Activated CD4-positive, alpha-beta T cell treated with anti-CD3 and anti-CD28 coated beads, Interleukin-2, amount 50 U/mL, for 48 hours (primary cell): ENCODE measurements around the gene SLC30A1.
"Not testable (repeated sequence)": the region's sequence is repeated elsewhere in the genome, so short reads cannot be mapped to it uniquely, and the experiment has no call there.

Source experiments
- DNase-seq, 2 experiments: peaks; one replicate each; pipeline ENCODE4 v3.0.0-alpha.2; 2020

SLC30A1 gene

DNA sequence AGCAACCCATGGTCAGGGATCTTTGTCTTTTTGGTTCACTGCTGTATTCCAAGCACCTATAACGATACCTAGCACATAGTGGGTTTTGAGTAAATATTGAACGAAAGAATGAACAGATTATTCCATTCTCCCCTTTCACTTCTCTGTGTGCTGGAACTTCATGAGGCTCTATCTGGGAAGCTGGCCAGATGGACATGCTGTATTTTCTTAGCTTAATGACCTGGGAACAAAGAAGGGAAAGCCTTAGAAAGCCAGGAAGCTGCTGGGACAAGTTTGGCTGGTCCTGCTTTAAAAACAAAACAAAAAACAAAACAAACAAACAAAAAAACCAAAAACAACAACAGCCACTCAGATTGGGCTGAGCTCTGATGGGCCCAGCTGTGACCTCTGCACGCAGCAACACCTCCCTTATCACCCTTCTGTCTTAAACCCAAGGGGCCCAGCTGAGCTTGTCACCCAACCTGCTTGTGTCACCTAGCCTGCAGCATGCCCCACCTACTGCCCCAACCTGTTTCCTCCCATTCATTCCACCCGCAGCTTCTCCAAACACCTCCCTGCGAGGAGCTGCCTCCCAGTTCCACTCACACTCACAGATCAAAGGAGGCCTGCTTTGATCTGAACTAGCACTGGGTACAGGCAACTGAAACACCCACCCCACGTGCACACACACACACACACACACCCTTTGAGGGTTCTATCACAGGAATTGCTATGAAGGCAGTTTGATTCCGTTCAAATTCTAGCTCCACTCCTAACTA, 37.1 kb downstream of the SLC30A1 start:
- DNase-seq = no peak

- DNase-seq = no peak
Observed at GRCh38 chr1:211541278-211541677, 37.7 kb downstream of the SLC30A1 start.

GRCh38 chr1:211540824-211541223, 38.1 kb downstream of the SLC30A1 start:
- DNase-seq = not testable (repeated sequence)

- DNase-seq = no peak
Observed at GRCh38 chr1:211538287-211538686, 40.7 kb downstream of the SLC30A1 start.

- DNase-seq = no peak
Observed at GRCh38 chr1:211537253-211537652, 41.7 kb downstream of the SLC30A1 start.

GRCh38 chr1:211536606-211537005, 42.4 kb downstream of the SLC30A1 start:
- no peak for DNase-seq

DNA sequence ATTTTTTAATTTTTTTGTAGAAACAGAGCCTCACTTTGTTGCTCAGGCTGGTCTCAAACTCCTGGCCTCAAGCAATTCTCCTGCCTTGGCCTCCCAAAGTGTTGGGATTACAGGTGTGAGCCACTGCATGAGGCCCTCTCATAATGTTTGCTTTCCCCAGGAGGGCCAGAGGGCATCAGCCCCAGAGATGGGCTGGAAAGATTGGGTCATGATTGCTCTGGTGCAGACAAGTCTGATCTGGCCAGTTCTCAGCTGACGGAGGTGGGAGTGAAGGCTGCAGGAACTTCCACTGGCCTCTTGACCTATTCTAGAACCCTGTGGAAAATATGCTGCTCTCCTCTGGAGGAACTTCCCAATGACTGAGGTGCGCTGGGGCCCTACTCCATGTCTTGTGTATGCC, 43.6 kb downstream of the SLC30A1 start:
- no peak for DNase-seq

DNA sequence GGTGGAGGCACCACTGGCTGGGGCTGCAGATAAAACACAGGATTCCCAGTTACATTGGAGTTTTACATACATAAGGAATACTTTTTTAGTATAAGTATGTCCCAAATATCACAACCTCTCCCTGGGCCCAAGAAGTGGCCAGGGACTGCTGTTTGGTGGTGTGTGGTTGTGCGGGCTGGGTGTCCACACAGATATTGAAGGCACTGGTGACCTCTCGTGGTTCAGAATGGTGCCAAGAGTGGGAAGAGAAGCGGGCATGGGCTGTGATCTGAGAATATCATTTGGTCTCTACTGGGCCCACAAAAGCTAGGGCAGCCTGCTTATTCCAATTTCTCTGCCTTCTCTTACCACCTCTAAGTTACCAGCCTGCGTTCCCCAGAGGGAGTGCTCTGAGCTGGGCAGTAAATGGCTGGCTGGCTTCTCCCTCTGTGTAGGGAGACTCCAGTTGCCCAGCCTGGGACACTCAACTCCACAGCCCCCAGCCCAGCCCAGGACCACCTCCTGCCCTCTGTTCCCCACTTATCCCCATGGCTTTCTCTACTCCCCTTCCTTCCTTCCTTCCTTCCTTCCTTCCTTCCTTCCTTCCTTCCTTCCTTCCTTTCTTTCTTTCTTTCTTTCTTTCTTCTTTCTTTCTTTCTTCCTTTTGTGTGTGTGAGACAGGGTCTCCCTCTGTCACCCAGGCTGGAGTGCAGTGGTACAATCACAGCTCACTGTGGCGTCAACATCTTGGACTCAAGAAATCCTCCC, 44.2 kb downstream of the SLC30A1 start:
- DNase-seq = no peak

DNA sequence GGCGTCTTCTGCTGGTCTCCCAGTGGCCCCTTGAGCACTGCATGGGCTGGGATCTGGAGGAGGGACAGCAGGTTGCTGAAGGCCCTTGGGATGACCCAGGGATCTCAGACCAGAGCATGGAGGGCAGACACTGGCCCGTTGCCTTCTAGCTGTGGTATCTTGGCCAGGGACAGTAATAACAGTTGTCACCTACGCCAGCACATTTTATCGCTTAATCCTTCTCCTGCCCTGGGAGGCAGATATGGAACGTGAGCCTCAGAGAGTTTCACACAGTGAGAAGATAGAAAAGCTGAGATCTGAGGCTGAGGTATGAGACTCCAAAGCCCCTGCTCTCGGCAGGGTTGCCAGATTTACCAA, 46.9 kb downstream of the SLC30A1 start:
- DNase-seq = no peak

GRCh38 chr1:211531194-211532087, 47.5 kb downstream of the SLC30A1 start:
- DNase-seq = no peak

GRCh38 chr1:211530102-211530501, 48.9 kb downstream of the SLC30A1 start:
- DNase-seq = no peak

DNA sequence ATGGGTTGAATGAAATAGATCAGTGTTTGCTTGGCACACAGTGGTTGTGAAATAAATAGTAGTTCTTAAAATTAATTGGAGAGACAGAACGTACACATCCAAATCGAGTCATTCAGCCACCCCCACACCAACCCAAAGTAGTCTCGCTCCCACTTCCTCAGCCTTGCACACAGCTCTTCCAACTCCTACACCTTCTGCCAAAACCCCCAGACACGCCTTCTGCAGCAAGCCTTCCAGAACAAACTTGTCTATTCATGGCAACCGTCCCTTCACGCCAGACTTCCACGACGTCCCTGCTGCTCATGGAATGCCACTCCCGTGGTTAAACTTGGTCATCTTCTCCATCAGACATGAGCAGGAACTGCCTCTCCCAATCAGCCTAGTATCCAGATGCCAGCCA, 49.5 kb downstream of the SLC30A1 start:
- DNase-seq = no peak

- DNase-seq = no peak
Observed at GRCh38 chr1:211529011-211529410, 50.0 kb downstream of the SLC30A1 start.

- DNase-seq = no peak
Observed at GRCh38 chr1:211527888-211528287, 51.1 kb downstream of the SLC30A1 start.

DNA sequence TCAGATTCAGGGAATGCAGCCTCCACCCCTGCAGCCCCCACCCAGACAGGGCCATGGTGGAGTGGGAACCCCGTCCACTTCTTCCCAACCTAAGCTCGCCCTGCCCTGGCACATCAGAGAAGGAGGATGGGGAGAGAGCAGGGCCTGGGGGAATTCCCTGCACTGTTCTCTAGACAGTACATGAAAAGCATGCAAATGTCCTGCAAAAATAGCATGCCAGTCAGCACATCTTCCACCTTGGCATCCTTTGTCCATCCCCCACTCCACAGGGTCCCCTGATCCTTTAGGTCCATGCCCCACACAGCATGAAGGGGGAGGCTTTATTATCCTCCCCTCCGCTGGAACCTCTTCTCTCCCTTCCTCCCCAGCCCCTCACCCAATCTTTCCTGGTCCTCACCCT, 52.0 kb downstream of the SLC30A1 start:
- DNase-seq = peak in 1 of 2 experiments; percentile 13

DNA sequence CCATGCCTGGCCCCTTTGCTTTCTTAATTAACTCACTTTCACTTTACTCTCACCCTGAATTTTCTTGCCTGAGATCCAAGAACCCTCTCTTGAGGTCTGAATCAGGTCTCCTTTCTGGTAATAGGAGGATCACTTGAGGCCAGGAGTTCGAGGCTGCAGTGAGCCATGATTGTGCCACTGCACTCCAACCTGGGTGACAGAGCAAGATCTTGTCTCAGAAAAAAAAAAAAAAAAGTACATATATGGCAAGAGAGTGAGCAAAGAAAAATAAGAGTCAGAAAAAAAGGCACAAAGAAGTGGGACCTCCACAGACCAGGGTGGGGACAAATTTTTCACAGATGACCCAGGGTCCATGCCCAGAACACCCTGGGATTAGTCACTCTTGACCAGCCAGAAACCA, 52.9 kb downstream of the SLC30A1 start:
- DNase-seq = no peak

DNA sequence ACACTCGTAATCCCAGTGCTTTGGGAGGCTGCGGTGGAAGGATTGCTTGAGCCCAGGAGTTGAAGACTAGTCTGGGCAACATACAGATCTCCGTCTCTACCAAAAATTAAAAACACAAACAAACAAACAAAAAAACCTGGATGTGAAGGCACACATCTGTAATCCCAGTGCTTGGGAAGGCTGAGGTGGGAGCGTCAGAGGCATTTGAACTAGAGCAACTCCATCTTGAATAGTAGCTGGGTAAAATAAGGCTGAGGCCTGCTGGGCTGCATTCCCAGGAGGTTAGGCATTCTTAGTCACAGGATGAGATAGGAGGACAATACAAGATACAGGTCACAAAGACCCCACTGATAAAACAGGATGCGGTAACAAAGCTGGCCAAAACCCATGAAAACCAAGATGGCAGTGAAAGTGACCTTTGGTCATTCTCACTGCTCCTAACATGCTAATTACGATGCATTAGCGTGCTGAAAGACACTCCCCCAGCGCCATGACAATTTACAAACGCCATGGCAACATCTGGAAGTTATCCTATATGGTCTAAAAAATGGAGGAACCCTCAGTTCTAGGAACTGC, 53.8 kb downstream of the SLC30A1 start:
- no peak for DNase-seq

DNA sequence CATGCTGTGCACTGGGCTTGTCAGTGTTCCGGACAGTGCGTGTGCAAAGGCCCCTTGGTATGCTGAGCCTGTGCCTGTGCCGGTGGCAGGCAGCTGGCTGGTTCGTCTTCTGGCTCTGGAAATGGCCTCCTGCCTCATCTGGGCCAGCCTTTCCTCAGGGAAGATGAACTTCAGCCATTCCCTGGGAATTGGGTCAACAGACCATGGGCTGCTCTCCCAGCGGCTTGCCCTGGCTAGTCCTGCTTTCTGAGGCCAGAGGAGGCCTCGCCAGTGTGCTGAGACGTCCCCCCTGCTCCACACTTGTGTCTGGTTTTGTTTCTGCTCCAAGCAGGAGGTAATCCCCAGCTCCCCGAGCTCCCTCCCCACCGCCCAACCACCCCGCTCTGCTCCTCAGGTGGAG, 54.4 kb downstream of the SLC30A1 start:
- no peak for DNase-seq

DNA sequence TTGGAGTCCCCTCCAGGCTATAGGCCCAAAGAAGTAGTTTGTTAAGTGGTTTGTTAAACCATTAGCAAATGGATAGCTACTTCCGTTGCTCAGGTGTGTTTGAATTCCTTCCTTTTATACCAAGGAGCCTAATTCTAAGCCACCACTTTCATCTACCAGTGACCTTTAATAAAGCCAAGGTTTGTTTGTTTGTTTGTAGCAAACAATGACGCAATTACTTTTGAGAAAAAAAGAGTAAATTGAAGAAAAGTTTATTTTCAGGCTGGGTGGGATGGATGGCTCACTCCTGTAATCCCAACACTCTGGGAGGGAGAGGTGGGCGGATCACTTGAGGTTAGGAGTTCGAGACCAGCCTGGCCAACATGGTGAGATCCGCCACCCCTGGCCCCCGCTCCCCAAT, 56.2 kb downstream of the SLC30A1 start:
- DNase-seq = no peak
